Prostate gland (tissue), 2 donors: ENCODE data around the gene SYVN1. TPM values are rescaled to one million over a fixed set of nuclear protein-coding genes. Genes with fewer than 3 reads are reported as not detected.

Source experiments
- DNase-seq: peaks from one replicate; pipeline ENCODE4 v3.0.0-alpha.2; 2019; ENCODE audit warnings: low spot score
- H3K27ac ChIP-seq, 2 donors: fragments of 200-600 bp; sonication (generic); 2 replicates each; pipeline ENCODE4 v1.5.1; 2017 to 2019
- H3K27me3 ChIP-seq: fragments of 200-600 bp; sonication (generic); replicated peaks from 2 replicates; pipeline ENCODE4 v1.5.1; 2019; ENCODE audit not compliant: insufficient read depth
- H3K36me3 ChIP-seq, 2 donors: fragments of 200-600 bp; sonication (generic); 1 replicate in 1 of 2; 2 replicates in 1 of 2; pipeline versions ENCODE4 v1.5.1 to v1.8.1; 2017 to 2019
- H3K4me1 ChIP-seq: fragments of 200-600 bp; sonication (generic); replicated peaks from 2 replicates; pipeline ENCODE4 v1.5.1; 2019
- H3K4me3 ChIP-seq, 2 donors: fragments of 200-600 bp; sonication (generic); 2 replicates each; pipeline ENCODE4 v1.5.1; 2017 to 2019
- H3K9me3 ChIP-seq: fragments of 200-600 bp; sonication (generic); 2 replicates; pipeline ENCODE4 v1.5.1; 2017
- CTCF ChIP-seq, 4 experiments: fragments of 200-600 bp in 2 of 4; fragments of 450-650 bp in 2 of 4; sonication (generic) in 2 of 4; IDR thresholded peaks; 1 replicate in 3 of 4; 2 replicates in 1 of 4; pipeline ENCODE4 v1.5.1; 2016 to 2019; ENCODE audit warnings: antibody characterized with exemption in 4 of 4, mild to moderate bottlenecking in 2 of 4, moderate library complexity in 2 of 4
- POLR2A ChIP-seq: fragments of 450-650 bp; IDR thresholded peaks from one replicate; pipeline ENCODE4 v1.6.1; 2016; ENCODE audit warnings: antibody characterized with exemption, mild to moderate bottlenecking
- POLR2AphosphoS5 ChIP-seq: sonication (generic); formaldehyde crosslinking; IDR thresholded peaks from one replicate; pipeline ENCODE4 v1.6.1; 2017; ENCODE audit warnings: antibody characterized with exemption
- WGBS: methylation state at CpG from one replicate; pipeline ENCODE4 v1.1.5; 2018; 5-methylcytosine and 5-hydroxymethylcytosine counted together
- intact Hi-C: fragments of 100-400 bp; cut with DNase I; formaldehyde crosslinking; loops from one replicate; pipeline ENCODE4 v1.14.2; 2022
- total RNA-seq, 2 donors: library from RNA; depleted of rRNA; stranded (reverse); fragments of >200 nt; gene quantifications; one replicate each; pipeline ENCODE4 v1.1.0, GENCODE V29; 2016

SYVN1 gene
- total RNA-seq, 2 donors from 2014 or later, result 89.7 to 108 TPM

- H3K27me3 ChIP-seq, result no peaks in the 10 kb centered on the region
- no peak for DNase-seq
- no peaks in the 10 kb centered on the region for H3K9me3 ChIP-seq
- H3K36me3 ChIP-seq, result no peaks in the 10 kb centered on the region
- H3K27ac ChIP-seq, result peak overlapping the region; percentile 30 to 33
- 94% methylated on average over 35 of the region's 38 CpGs for WGBS
- H3K4me3 ChIP-seq, result no peak overlapping the region
- peak; percentile 70 for TF ChIP-seq POLR2AphosphoS5
- no peak for TF ChIP-seq POLR2A
- no peak for TF ChIP-seq CTCF (IDR thresholded peaks at IDR 0.05)
- intact Hi-C loops, result no loop called here
- peaks cover 13% of the 10 kb centered on the region for H3K4me1 ChIP-seq
Observed at GRCh38 chr11:65108469-65109123, 25.7 kb downstream of the SYVN1 start.

- no peaks in the 10 kb centered on the region for H3K36me3 ChIP-seq
Observed at GRCh38 chr11:65107751-65108468, 26.4 kb downstream of the SYVN1 start.

GRCh38 chr11:65107078-65107477 lies 27.2 kb downstream of the SYVN1 start:
- Histone ChIP-seq H3K4me1 (peaks cover 15% of the 10 kb centered on the region), H3K4me3 (no peak overlapping the region), H3K9me3 (no peaks in the 10 kb centered on the region), H3K27ac (no peak overlapping the region), H3K36me3 (no peaks in the 10 kb centered on the region), H3K27me3 (no peaks in the 10 kb centered on the region)
- WGBS, result 94% methylated on average over 15 of the region's 15 CpGs
- intact Hi-C loops, result no loop called here
- TF ChIP-seq CTCF (IDR thresholded peaks at IDR 0.05), result no peak
- TF ChIP-seq POLR2A, result no peak
- no peak for TF ChIP-seq POLR2AphosphoS5
- no peak for DNase-seq

More at GRCh38 chr11:65107751-65108468, 26.4 kb downstream of the SYVN1 start:
- intact Hi-C loops, result no loop called here
- H3K27me3 ChIP-seq, result no peaks in the 10 kb centered on the region
- H3K4me1 ChIP-seq, result peaks cover 11% of the 10 kb centered on the region
- H3K9me3 ChIP-seq, result no peaks in the 10 kb centered on the region
- no peak for DNase-seq
- WGBS, result 93% methylated on average over 51 of the region's 52 CpGs
- H3K27ac ChIP-seq, result peak overlapping the region; percentile 30 to 33
- no peak overlapping the region for H3K4me3 ChIP-seq
- TF ChIP-seq POLR2A (no peak), CTCF (IDR thresholded peaks at IDR 0.05) (no peak), POLR2AphosphoS5 (no peak)

GRCh38 chr11:65104628-65105027 lies 29.7 kb downstream of the SYVN1 start:
- TF ChIP-seq POLR2AphosphoS5, result no peak
- TF ChIP-seq CTCF (IDR thresholded peaks at IDR 0.05), result no peak
- peak overlapping the region; percentile 18 to 58 for H3K27ac ChIP-seq
- no peaks in the 10 kb centered on the region for H3K36me3 ChIP-seq
- H3K4me1 ChIP-seq, result peaks cover 21% of the 10 kb centered on the region
- H3K4me3 ChIP-seq, result no peak overlapping the region
- intact Hi-C loops, result no loop called here
- no peaks in the 10 kb centered on the region for H3K27me3 ChIP-seq
- DNase-seq, result no peak
- WGBS, result 55% methylated on average over 4 of the region's 4 CpGs
- no peaks in the 10 kb centered on the region for H3K9me3 ChIP-seq

- Histone ChIP-seq H3K36me3 (no peaks in the 10 kb centered on the region), H3K9me3 (no peaks in the 10 kb centered on the region), H3K4me3 (no peak overlapping the region), H3K4me1 (peaks cover 21% of the 10 kb centered on the region), H3K27me3 (no peaks in the 10 kb centered on the region), H3K27ac (peak overlapping the region; percentile 71 to 74)
- intact Hi-C loops, result no loop called here
- TF ChIP-seq CTCF (IDR thresholded peaks at IDR 0.05) (no peak), POLR2A (no peak), POLR2AphosphoS5 (no peak)
- no peak for DNase-seq
Observed at GRCh38 chr11:65103476-65103875, 30.8 kb downstream of the SYVN1 start.
